CD4-positive, alpha-beta memory T cell (primary cell): ENCODE data around the gene GRAMD2A. TPM values are rescaled to one million over a fixed set of nuclear protein-coding genes. Genes with fewer than 3 reads are reported as not detected.

Experiments
- CTCF ChIA-PET: fragments of 350-600 bp; sonication (Branson Sonifier 250); formaldehyde crosslinking; loops from one replicate; lab custom pipeline; 2021; ENCODE audit warnings: inconsistent platforms; ENCODE audit not compliant: partially characterized antibody; lab: Charles Lee
- POLR2A ChIA-PET: fragments of 350-600 bp; sonication (Branson Sonifier 250); formaldehyde crosslinking; loops from one replicate; lab custom pipeline; 2021; ENCODE audit not compliant: partially characterized antibody; lab: Charles Lee
- DNase-seq, 5 donors: peaks; one replicate each; pipeline versions ENCODE4 v3.0.0 to v3.0.0-alpha.2; 2020 to 2022; ENCODE audit warnings: mixed read lengths in 1 of 5
- H3K27ac ChIP-seq: one replicate; pipeline ENCODE4 v1.7.0; 2013; ENCODE audit warnings: low read depth, low read length
- H3K27me3 ChIP-seq: 2 replicates; pipeline ENCODE4 v1.7.0; 2013; ENCODE audit warnings: mild to moderate bottlenecking, low read length, moderate library complexity; ENCODE audit not compliant: insufficient read depth
- H3K36me3 ChIP-seq: 2 replicates; pipeline ENCODE4 v1.7.0; 2013; ENCODE audit warnings: mild to moderate bottlenecking, low read length, moderate library complexity; ENCODE audit not compliant: insufficient read depth
- H3K4me1 ChIP-seq: 2 replicates; pipeline ENCODE4 v1.7.0; 2013; ENCODE audit warnings: mild to moderate bottlenecking, low read length, moderate library complexity; ENCODE audit not compliant: insufficient read depth
- H3K4me3 ChIP-seq, 2 donors: one replicate each; pipeline ENCODE4 v1.7.0; 2013; ENCODE audit warnings: low read length in 2 of 2, mild to moderate bottlenecking in 1 of 2
- H3K9me3 ChIP-seq, 2 donors: one replicate each; pipeline ENCODE4 v1.7.0; 2013; ENCODE audit warnings: low read length in 2 of 2, control low read depth in 1 of 2; ENCODE audit not compliant: control insufficient read depth in 1 of 2
- H3K27ac Mint-ChIP-seq, 7 donors: one replicate each; pipeline ENCODE4 v1.8.0; 2020 to 2021; ENCODE audit warnings: mixed read lengths in 7 of 7, mild to moderate bottlenecking in 6 of 7, inconsistent platforms in 3 of 7, moderate library complexity in 3 of 7
- H3K27me3 Mint-ChIP-seq, 2 donors: one replicate each; pipeline ENCODE4 v1.8.0; 2020 to 2021; ENCODE audit warnings: mixed read lengths in 2 of 2
- H3K36me3 Mint-ChIP-seq, 2 donors: one replicate each; pipeline ENCODE4 v1.8.0; 2020 to 2021; ENCODE audit warnings: mixed read lengths in 2 of 2, inconsistent platforms in 1 of 2, mild to moderate bottlenecking in 1 of 2
- H3K4me1 Mint-ChIP-seq, 4 donors: one replicate each; pipeline ENCODE4 v1.8.0; 2020 to 2021; ENCODE audit warnings: mixed read lengths in 4 of 4, mild to moderate bottlenecking in 1 of 4
- H3K4me3 Mint-ChIP-seq, 8 donors: one replicate each; pipeline ENCODE4 v1.8.0; 2020 to 2021; ENCODE audit warnings: mixed read lengths in 8 of 8, mild to moderate bottlenecking in 7 of 8, moderate library complexity in 6 of 8, inconsistent platforms in 3 of 8
- H3K9me3 Mint-ChIP-seq, 8 donors: one replicate each; pipeline ENCODE4 v1.8.0; 2020 to 2021; ENCODE audit warnings: mixed read lengths in 8 of 8, mild to moderate bottlenecking in 5 of 8, inconsistent platforms in 3 of 8, moderate library complexity in 1 of 8
- intact Hi-C: fragments of 100-400 bp; cut with micrococcal nuclease; formaldehyde crosslinking; loops from one replicate; pipeline ENCODE4 v1.15.1; 2023
- polyA plus RNA-seq, 2 donors: library from polyadenylated mRNA; unstranded; fragments of 300-500 nt; fragmentation: Illumina TruSeq; gene quantifications; one replicate each; pipeline ENCODE4 v1.2.3, GENCODE V29; 2021
- total RNA-seq, 2 experiments: library from RNA; stranded (reverse); gene quantifications; one replicate each; pipeline ENCODE4 v1.2.3, GENCODE V29; 2021

Gene GRAMD2A
- total and polyA plus RNA-seq, 4 experiments from 2014 or later, result not detected

DNA sequence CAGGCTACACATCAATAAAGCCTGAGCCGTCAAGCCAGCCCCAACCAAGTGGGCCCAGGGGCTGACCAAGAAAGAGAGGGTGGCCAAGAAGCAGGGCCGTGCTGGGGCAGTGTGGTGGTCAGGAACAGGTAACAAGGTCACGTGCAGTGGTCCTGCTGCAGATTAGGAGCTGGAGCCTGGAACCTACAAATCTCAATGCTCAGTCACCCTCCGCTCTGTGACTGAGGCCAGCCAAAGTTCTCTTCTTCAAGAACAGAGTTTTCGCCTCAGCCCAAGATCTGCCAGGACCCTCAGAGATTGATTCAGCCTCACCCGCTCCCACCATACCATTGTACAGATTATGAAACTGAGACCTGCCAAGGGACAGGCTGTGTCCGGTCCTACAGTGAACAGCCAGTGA is 26.9 kb downstream of the GRAMD2A start:
- no peak for DNase-seq
- no peaks in the 10 kb centered on the region for H3K36me3 Mint-ChIP-seq
- peaks cover 7% of the 10 kb centered on the region for H3K4me1 ChIP-seq
- no peaks in the 10 kb centered on the region for H3K9me3 Mint-ChIP-seq
- no peak overlapping the region for H3K27ac Mint-ChIP-seq
- ChIA-PET POLR2A (no interaction called here), CTCF (no interaction called here)
- peaks cover 2 to 9% of the 10 kb centered on the region in 2 donors for H3K27me3 Mint-ChIP-seq
- no peak overlapping the region for H3K4me3 ChIP-seq
- no peaks in the 10 kb centered on the region for H3K27me3 ChIP-seq
- H3K4me3 Mint-ChIP-seq, result no peak overlapping the region
- no peak overlapping the region for H3K27ac ChIP-seq
- no peaks in the 10 kb centered on the region for H3K9me3 ChIP-seq
- intact Hi-C loops, result no loop called here
- no peaks in the 10 kb centered on the region for H3K36me3 ChIP-seq
- H3K4me1 Mint-ChIP-seq, result peaks cover 0 to 2% (median 0%) of the 10 kb centered on the region in 4 donors

- intact Hi-C loops, result no loop called here
- Histone ChIP-seq H3K9me3 (no peaks in the 10 kb centered on the region), H3K4me1 (peaks cover 7% of the 10 kb centered on the region), H3K27ac (no peak overlapping the region), H3K27me3 (no peaks in the 10 kb centered on the region), H3K4me3 (no peak overlapping the region), H3K36me3 (no peaks in the 10 kb centered on the region)
- no peak overlapping the region for H3K4me3 Mint-ChIP-seq
- H3K9me3 Mint-ChIP-seq, result no peaks in the 10 kb centered on the region
- POLR2A ChIA-PET, result no interaction called here
- H3K27ac Mint-ChIP-seq, result no peak overlapping the region
- CTCF ChIA-PET, result no interaction called here
- H3K4me1 Mint-ChIP-seq, result peaks cover 0 to 2% (median 0%) of the 10 kb centered on the region in 4 donors
- no peaks in the 10 kb centered on the region for H3K36me3 Mint-ChIP-seq
- no peak for DNase-seq
- peaks cover 2 to 6% of the 10 kb centered on the region in 2 donors for H3K27me3 Mint-ChIP-seq
Measured at GRCh38 chr15:72169921-72170611, 27.5 kb downstream of the GRAMD2A start.

GRCh38 chr15:72169236-72169920 is 28.2 kb downstream of the GRAMD2A start:
- H3K36me3 Mint-ChIP-seq, result no peaks in the 10 kb centered on the region
- Histone ChIP-seq H3K27ac (no peak overlapping the region), H3K4me1 (peaks cover 7% of the 10 kb centered on the region), H3K9me3 (no peaks in the 10 kb centered on the region), H3K36me3 (no peaks in the 10 kb centered on the region), H3K27me3 (no peaks in the 10 kb centered on the region), H3K4me3 (no peak overlapping the region)
- intact Hi-C loops, result no loop called here
- H3K9me3 Mint-ChIP-seq, result no peaks in the 10 kb centered on the region
- ChIA-PET POLR2A (no interaction called here), CTCF (interaction anchor here (1.2 kb wide), 1 partner anchor 13 kb away, joined by 6 read pairs; no protein-coding TSS in a partner anchor)
- H3K27ac Mint-ChIP-seq, result no peak overlapping the region
- no peak for DNase-seq
- H3K27me3 Mint-ChIP-seq, result peaks cover 0 to 2% of the 10 kb centered on the region in 2 donors
- peaks cover 0 to 2% (median 0%) of the 10 kb centered on the region in 4 donors for H3K4me1 Mint-ChIP-seq
- no peak overlapping the region for H3K4me3 Mint-ChIP-seq

GRCh38 chr15:72168808-72169190 is 28.8 kb downstream of the GRAMD2A start:
- Mint-ChIP-seq H3K27ac (no peak overlapping the region), H3K36me3 (no peaks in the 10 kb centered on the region), H3K4me1 (peaks cover 0 to 2% (median 0%) of the 10 kb centered on the region in 4 donors), H3K27me3 (peaks cover 0 to 2% of the 10 kb centered on the region in 2 donors), H3K4me3 (no peak overlapping the region), H3K9me3 (no peaks in the 10 kb centered on the region)
- CTCF ChIA-PET, result interaction anchor here (1.2 kb wide), 1 partner anchor 13 kb away, joined by 6 read pairs; no protein-coding TSS in a partner anchor
- Histone ChIP-seq H3K4me3 (no peak overlapping the region), H3K27me3 (no peaks in the 10 kb centered on the region), H3K36me3 (no peaks in the 10 kb centered on the region), H3K9me3 (no peaks in the 10 kb centered on the region), H3K27ac (no peak overlapping the region), H3K4me1 (peaks cover 7% of the 10 kb centered on the region)
- DNase-seq, result no peak
- POLR2A ChIA-PET, result interaction anchor here (0.6 kb wide), 1 partner anchor 50 kb away, joined by 3 read pairs; no protein-coding TSS in a partner anchor
- intact Hi-C loops, result no loop called here

- peaks cover 0 to 2% of the 10 kb centered on the region in 2 donors for H3K27me3 Mint-ChIP-seq
- intact Hi-C loops, result no loop called here
- Histone ChIP-seq H3K36me3 (no peaks in the 10 kb centered on the region), H3K9me3 (no peaks in the 10 kb centered on the region), H3K4me1 (peaks cover 7% of the 10 kb centered on the region), H3K27me3 (no peaks in the 10 kb centered on the region), H3K27ac (no peak overlapping the region), H3K4me3 (no peak overlapping the region)
- H3K36me3 Mint-ChIP-seq, result no peaks in the 10 kb centered on the region
- H3K4me1 Mint-ChIP-seq, result peaks cover 0 to 2% (median 0%) of the 10 kb centered on the region in 4 donors
- ChIA-PET CTCF (interaction anchor here (1.2 kb wide), 1 partner anchor 12 kb away, joined by 6 read pairs; no protein-coding TSS in a partner anchor), POLR2A (interaction anchor here (0.6 kb wide), 1 partner anchor 50 kb away, joined by 3 read pairs; no protein-coding TSS in a partner anchor)
- no peaks in the 10 kb centered on the region for H3K9me3 Mint-ChIP-seq
- no peak overlapping the region for H3K4me3 Mint-ChIP-seq
- peak overlapping the region in 1 of 7 donors; percentile 31 for H3K27ac Mint-ChIP-seq
- peak in 1 of 5 donors; percentile 11 for DNase-seq
Measured at GRCh38 chr15:72168131-72168807, 29.3 kb downstream of the GRAMD2A start.

DNA sequence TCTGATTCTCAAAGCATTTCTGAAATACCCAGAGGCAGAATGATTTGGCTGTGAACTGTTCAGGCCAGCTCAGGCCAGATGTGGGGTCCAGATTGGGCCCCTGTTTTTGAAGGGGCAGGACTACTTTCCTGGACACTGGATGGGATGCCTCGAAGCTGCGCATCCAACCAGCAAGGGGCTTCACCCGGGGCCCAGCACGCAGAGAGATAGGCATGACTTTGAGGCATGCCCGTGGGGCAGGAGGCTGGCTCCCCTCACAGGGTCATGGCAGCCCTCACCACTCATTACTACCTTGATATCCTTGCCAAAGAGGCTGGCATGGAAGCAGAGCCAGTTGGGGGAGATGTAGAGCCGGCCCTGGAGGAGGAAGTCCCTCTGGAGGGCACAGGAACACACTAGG is 30.1 kb downstream of the GRAMD2A start:
- Histone ChIP-seq H3K4me3 (no peak overlapping the region), H3K36me3 (no peaks in the 10 kb centered on the region), H3K27ac (no peak overlapping the region), H3K9me3 (no peaks in the 10 kb centered on the region), H3K27me3 (no peaks in the 10 kb centered on the region), H3K4me1 (peaks cover 7% of the 10 kb centered on the region)
- Mint-ChIP-seq H3K9me3 (no peaks in the 10 kb centered on the region), H3K4me1 (peaks cover 0 to 2% (median 0%) of the 10 kb centered on the region in 4 donors), H3K36me3 (no peaks in the 10 kb centered on the region), H3K27ac (no peak overlapping the region), H3K27me3 (peaks cover 0 to 2% of the 10 kb centered on the region in 2 donors), H3K4me3 (no peak overlapping the region)
- intact Hi-C loops, result no loop called here
- DNase-seq, result no peak
- ChIA-PET POLR2A (no interaction called here), CTCF (interaction anchor here (2.7 kb wide), 1 partner anchor 10 kb away, joined by 8 read pairs; no protein-coding TSS in a partner anchor)
